Activated B cell treated with CpG ODN at 0.5 μM for 24 hours (primary cell): ENCODE data around the gene LEMD1. TPM values are rescaled to one million over a fixed set of nuclear protein-coding genes. Genes with fewer than 3 reads are reported as not detected.

Experiments used
- ATAC-seq: fragments of 200-7000 bp; cut with Tn5 transposase; one replicate; pipeline ENCODE4 v1.10.0; 2021; ENCODE audit warnings: low read depth, mild to moderate bottlenecking, moderate library complexity
- CTCF ChIA-PET: fragments of 350-600 bp; sonication (Branson Sonifier 250); formaldehyde crosslinking; loops from one replicate; lab custom pipeline; 2021; ENCODE audit warnings: antibody characterized with exemption; lab: Charles Lee
- POLR2A ChIA-PET: fragments of 350-600 bp; sonication (Branson Sonifier 250); formaldehyde crosslinking; loops from one replicate; lab custom pipeline; 2021; ENCODE audit warnings: antibody characterized with exemption; lab: Charles Lee
- DNase-seq: peaks from one replicate; pipeline ENCODE4 v3.0.0; 2022
- H3K27ac Mint-ChIP-seq: one replicate; pipeline ENCODE4 v1.8.0; 2020; ENCODE audit warnings: mixed read lengths
- H3K27me3 Mint-ChIP-seq: one replicate; pipeline ENCODE4 v1.8.0; 2021; ENCODE audit warnings: mixed read lengths
- H3K36me3 Mint-ChIP-seq: one replicate; pipeline ENCODE4 v1.8.0; 2021; ENCODE audit warnings: low read depth, mixed read lengths
- H3K4me1 Mint-ChIP-seq: one replicate; pipeline ENCODE4 v1.8.0; 2021; ENCODE audit warnings: mixed read lengths
- H3K4me3 Mint-ChIP-seq: one replicate; pipeline ENCODE4 v1.8.0; 2020; ENCODE audit warnings: mild to moderate bottlenecking, mixed read lengths
- H3K9me3 Mint-ChIP-seq: one replicate; pipeline ENCODE4 v1.8.0; 2020; ENCODE audit warnings: mixed read lengths
- CTCF ChIP-seq: fragments of 200-600 bp; IDR thresholded peaks from one replicate; pipeline ENCODE4 v1.8.0; 2022; ENCODE audit warnings: antibody characterized with exemption, mild to moderate bottlenecking
- intact Hi-C: fragments of 100-400 bp; cut with micrococcal nuclease; formaldehyde crosslinking; loops from one replicate; pipeline ENCODE4 v1.15.1; 2024
- total RNA-seq: library from RNA; stranded (reverse); gene quantifications from 2 replicates; pipeline ENCODE4 v1.2.3, GENCODE V29; 2022

Gene LEMD1
- total RNA-seq, 1 donor from 2014 or later: not detected

GRCh38 chr1:205381305-205381704 is 40.6 kb downstream of the LEMD1 start:
- no peaks in the 10 kb centered on the region for H3K9me3 Mint-ChIP-seq
- intact Hi-C loops: no loop called here
- ChIA-PET POLR2A (no interaction called here), CTCF (interaction anchor here (1.4 kb wide), 1 partner anchor 104 kb away, joined by 4 read pairs; no protein-coding TSS in a partner anchor)
- no peak overlapping the region for H3K27ac Mint-ChIP-seq
- H3K27me3 Mint-ChIP-seq: peaks cover 31% of the 10 kb centered on the region
- ATAC-seq (no peak), DNase-seq (no peak)
- TF ChIP-seq CTCF: no peak
- H3K4me3 Mint-ChIP-seq: no peak overlapping the region
- H3K4me1 Mint-ChIP-seq: no peaks in the 10 kb centered on the region
- no peaks in the 10 kb centered on the region for H3K36me3 Mint-ChIP-seq

- H3K36me3 Mint-ChIP-seq: no peaks in the 10 kb centered on the region
- no peak for TF ChIP-seq CTCF
- ChIA-PET POLR2A (no interaction called here), CTCF (interaction anchor here (1.4 kb wide), 1 partner anchor 104 kb away, joined by 4 read pairs; no protein-coding TSS in a partner anchor)
- no peak overlapping the region for H3K27ac Mint-ChIP-seq
- ATAC-seq (no peak), DNase-seq (no peak)
- no peak overlapping the region for H3K4me3 Mint-ChIP-seq
- peaks cover 35% of the 10 kb centered on the region for H3K27me3 Mint-ChIP-seq
- no peaks in the 10 kb centered on the region for H3K9me3 Mint-ChIP-seq
- H3K4me1 Mint-ChIP-seq: no peaks in the 10 kb centered on the region
- intact Hi-C loops: no loop called here
Observed at GRCh38 chr1:205380882-205381281, 41.0 kb downstream of the LEMD1 start.

GRCh38 chr1:205379056-205379455 is 42.8 kb downstream of the LEMD1 start:
- Mint-ChIP-seq H3K36me3 (no peaks in the 10 kb centered on the region), H3K9me3 (no peaks in the 10 kb centered on the region), H3K27me3 (peaks cover 35% of the 10 kb centered on the region), H3K4me3 (no peak overlapping the region), H3K4me1 (no peaks in the 10 kb centered on the region), H3K27ac (no peak overlapping the region)
- intact Hi-C loops: no loop called here
- no peak for DNase-seq
- ATAC-seq: no peak
- no peak for TF ChIP-seq CTCF
- ChIA-PET POLR2A (no interaction called here), CTCF (no interaction called here)

- H3K27me3 Mint-ChIP-seq: peaks cover 45% of the 10 kb centered on the region
- intact Hi-C loops: no loop called here
- no peaks in the 10 kb centered on the region for H3K9me3 Mint-ChIP-seq
- H3K4me1 Mint-ChIP-seq: no peaks in the 10 kb centered on the region
- CTCF ChIA-PET: no interaction called here
- POLR2A ChIA-PET: no interaction called here
- ATAC-seq (no peak), DNase-seq (no peak)
- no peak for TF ChIP-seq CTCF
- no peak overlapping the region for H3K27ac Mint-ChIP-seq
- H3K36me3 Mint-ChIP-seq: no peaks in the 10 kb centered on the region
- H3K4me3 Mint-ChIP-seq: no peak overlapping the region
Observed at GRCh38 chr1:205377355-205377754, 44.5 kb downstream of the LEMD1 start.

GRCh38 chr1:205376739-205377138 is 45.1 kb downstream of the LEMD1 start:
- Mint-ChIP-seq H3K36me3 (no peaks in the 10 kb centered on the region), H3K27ac (no peak overlapping the region), H3K27me3 (peaks cover 45% of the 10 kb centered on the region), H3K4me3 (no peak overlapping the region), H3K4me1 (no peaks in the 10 kb centered on the region), H3K9me3 (no peaks in the 10 kb centered on the region)
- DNase-seq (no peak), ATAC-seq (no peak)
- TF ChIP-seq CTCF: no peak
- ChIA-PET POLR2A (no interaction called here), CTCF (no interaction called here)
- intact Hi-C loops: no loop called here
